WTC11 (cell line): ENCODE results near the gene TCTN3. TPM values are rescaled to one million over a fixed set of nuclear protein-coding genes. Genes with fewer than 3 reads are reported as not detected.
"Not testable (repeated sequence)": the region's sequence is repeated elsewhere in the genome, so short reads cannot be mapped to it uniquely, and the experiment has no call there.

Source experiments
- ATAC-seq: fragments of 200-7000 bp; cut with Tn5 transposase; 2 replicates; pipeline ENCODE4 v1.10.0; 2021; ENCODE audit warnings: mild to moderate bottlenecking, moderate library complexity
- CTCF ChIA-PET: fragments of 300-600 bp; sonication (Branson Sonifier 250); formaldehyde crosslinking; loops from one replicate; lab custom pipeline; 2021; ENCODE audit warnings: antibody characterized with exemption; lab: Charles Lee
- POLR2A ChIA-PET: fragments of 350-600 bp; sonication (Branson Sonifier 250); formaldehyde crosslinking; loops from one replicate; lab custom pipeline; 2021; ENCODE audit warnings: antibody characterized with exemption; lab: Charles Lee
- DNase-seq: peaks from one replicate; pipeline ENCODE4 v3.0.0; 2021; ENCODE audit warnings: low spot score
- H3K27ac Mint-ChIP-seq: 2 replicates; pipeline ENCODE4 v1.8.0; 2021; ENCODE audit warnings: mixed read lengths
- H3K27me3 Mint-ChIP-seq: 2 replicates; pipeline ENCODE4 v1.8.0; 2021; ENCODE audit warnings: low read depth, mild to moderate bottlenecking, moderate library complexity, mixed read lengths
- H3K36me3 Mint-ChIP-seq: 2 replicates; pipeline ENCODE4 v1.8.0; 2021; ENCODE audit warnings: mixed read lengths
- H3K4me1 Mint-ChIP-seq: 2 replicates; pipeline ENCODE4 v1.8.0; 2022; ENCODE audit warnings: mixed read lengths
- H3K4me3 Mint-ChIP-seq: 2 replicates; pipeline ENCODE4 v1.8.0; 2021; ENCODE audit warnings: mild to moderate bottlenecking, moderate library complexity, mixed read lengths
- H3K9me3 Mint-ChIP-seq: 2 replicates; pipeline ENCODE4 v1.8.0; 2021; ENCODE audit warnings: mixed read lengths
- ATF1 ChIP-seq: sonication (generic); formaldehyde crosslinking; IDR thresholded peaks from 2 replicates; pipeline ENCODE4 v1.8.1; 2023; ENCODE audit warnings: mild to moderate bottlenecking, moderate library complexity, missing genetic modification reagents
- FOXJ3 ChIP-seq: sonication (generic); formaldehyde crosslinking; IDR thresholded peaks from 2 replicates; pipeline ENCODE4 v1.9.0; 2021; ENCODE audit warnings: missing genetic modification reagents, mild to moderate bottlenecking, borderline replicate concordance
- FOXP4 ChIP-seq: sonication (generic); formaldehyde crosslinking; IDR thresholded peaks from 2 replicates; pipeline ENCODE4 v1.8.0; 2022; ENCODE audit warnings: mild to moderate bottlenecking, missing genetic modification reagents
- IRF2 ChIP-seq: sonication (generic); formaldehyde crosslinking; IDR thresholded peaks from 2 replicates; pipeline ENCODE4 v1.8.0; 2022; ENCODE audit warnings: low read depth, missing genetic modification reagents, borderline replicate concordance
- NR1H2 ChIP-seq: sonication (generic); formaldehyde crosslinking; IDR thresholded peaks from 2 replicates; pipeline ENCODE4 v1.9.0; 2021; ENCODE audit warnings: mild to moderate bottlenecking, moderate library complexity, missing genetic modification reagents
- SOX15 ChIP-seq: fragments of 250-450 bp; sonication (Bioruptor Pico); IDR thresholded peaks from 2 replicates; pipeline ENCODE4 v1.9.0; 2021; ENCODE audit warnings: mild to moderate bottlenecking
- TEAD4 ChIP-seq: sonication (generic); formaldehyde crosslinking; IDR thresholded peaks from 2 replicates; pipeline ENCODE4 v1.8.0; 2022; ENCODE audit warnings: mild to moderate bottlenecking, missing genetic modification reagents
- ZBTB21 ChIP-seq: sonication (generic); formaldehyde crosslinking; IDR thresholded peaks from 2 replicates; pipeline ENCODE4 v1.8.1; 2023; ENCODE audit warnings: mild to moderate bottlenecking, missing genetic modification reagents, borderline replicate concordance
- ZNF138 ChIP-seq: sonication (generic); formaldehyde crosslinking; conservative IDR thresholded peaks from 2 replicates; pipeline ENCODE4 v1.8.1; 2022; ENCODE audit warnings: mild to moderate bottlenecking, moderate library complexity, missing genetic modification reagents
- total RNA-seq: library from RNA; stranded (reverse); gene quantifications from 3 replicates; pipeline ENCODE4 v1.2.3, GENCODE V29; 2021
- TF ChIP-seq, protein P1 (sequence below): sonication (generic); formaldehyde crosslinking; IDR thresholded peaks from 2 replicates; pipeline ENCODE4 v1.8.0; 2022; ENCODE audit warnings: missing genetic modification reagents
- TF ChIP-seq, protein P2 (sequence below): sonication (generic); formaldehyde crosslinking; conservative IDR thresholded peaks from 2 replicates; pipeline ENCODE4 v1.8.1; 2023; ENCODE audit warnings: mild to moderate bottlenecking, low read depth, missing genetic modification reagents, moderate library complexity
- TF ChIP-seq, protein P3 (sequence below): sonication (generic); formaldehyde crosslinking; IDR thresholded peaks from 2 replicates; pipeline ENCODE4 v1.8.1; 2022; ENCODE audit warnings: mild to moderate bottlenecking, moderate library complexity, missing genetic modification reagents

Gene TCTN3
- total RNA-seq, 1 experiment from 2014 or later, result 26.4 TPM

- CTCF ChIA-PET, result interaction anchor here (1.0 to 1.4 kb wide), 2 partner anchors 35 to 115 kb away, joined by 3 to 6 read pairs; partner anchors contain the start of gene TCTN3
- no peak for DNase-seq
- Mint-ChIP-seq H3K36me3 (peaks cover 21% of the 10 kb centered on the region), H3K4me3 (no peak overlapping the region)
- no peak for ATAC-seq
- no peak for TF ChIP-seq TEAD4 (CRISPR knock-in tag)
- no peak for TF ChIP-seq SOX15
- no peak for TF ChIP-seq ZNF138 (CRISPR knock-in tag)
- TF ChIP-seq, protein P1, sequence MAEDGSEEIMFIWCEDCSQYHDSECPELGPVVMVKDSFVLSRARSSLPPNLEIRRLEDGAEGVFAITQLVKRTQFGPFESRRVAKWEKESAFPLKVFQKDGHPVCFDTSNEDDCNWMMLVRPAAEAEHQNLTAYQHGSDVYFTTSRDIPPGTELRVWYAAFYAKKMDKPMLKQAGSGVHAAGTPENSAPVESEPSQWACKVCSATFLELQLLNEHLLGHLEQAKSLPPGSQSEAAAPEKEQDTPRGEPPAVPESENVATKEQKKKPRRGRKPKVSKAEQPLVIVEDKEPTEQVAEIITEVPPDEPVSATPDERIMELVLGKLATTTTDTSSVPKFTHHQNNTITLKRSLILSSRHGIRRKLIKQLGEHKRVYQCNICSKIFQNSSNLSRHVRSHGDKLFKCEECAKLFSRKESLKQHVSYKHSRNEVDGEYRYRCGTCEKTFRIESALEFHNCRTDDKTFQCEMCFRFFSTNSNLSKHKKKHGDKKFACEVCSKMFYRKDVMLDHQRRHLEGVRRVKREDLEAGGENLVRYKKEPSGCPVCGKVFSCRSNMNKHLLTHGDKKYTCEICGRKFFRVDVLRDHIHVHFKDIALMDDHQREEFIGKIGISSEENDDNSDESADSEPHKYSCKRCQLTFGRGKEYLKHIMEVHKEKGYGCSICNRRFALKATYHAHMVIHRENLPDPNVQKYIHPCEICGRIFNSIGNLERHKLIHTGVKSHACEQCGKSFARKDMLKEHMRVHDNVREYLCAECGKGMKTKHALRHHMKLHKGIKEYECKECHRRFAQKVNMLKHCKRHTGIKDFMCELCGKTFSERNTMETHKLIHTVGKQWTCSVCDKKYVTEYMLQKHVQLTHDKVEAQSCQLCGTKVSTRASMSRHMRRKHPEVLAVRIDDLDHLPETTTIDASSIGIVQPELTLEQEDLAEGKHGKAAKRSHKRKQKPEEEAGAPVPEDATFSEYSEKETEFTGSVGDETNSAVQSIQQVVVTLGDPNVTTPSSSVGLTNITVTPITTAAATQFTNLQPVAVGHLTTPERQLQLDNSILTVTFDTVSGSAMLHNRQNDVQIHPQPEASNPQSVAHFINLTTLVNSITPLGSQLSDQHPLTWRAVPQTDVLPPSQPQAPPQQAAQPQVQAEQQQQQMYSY (CRISPR knock-in tag), result no peak
- TF ChIP-seq, protein P2, sequence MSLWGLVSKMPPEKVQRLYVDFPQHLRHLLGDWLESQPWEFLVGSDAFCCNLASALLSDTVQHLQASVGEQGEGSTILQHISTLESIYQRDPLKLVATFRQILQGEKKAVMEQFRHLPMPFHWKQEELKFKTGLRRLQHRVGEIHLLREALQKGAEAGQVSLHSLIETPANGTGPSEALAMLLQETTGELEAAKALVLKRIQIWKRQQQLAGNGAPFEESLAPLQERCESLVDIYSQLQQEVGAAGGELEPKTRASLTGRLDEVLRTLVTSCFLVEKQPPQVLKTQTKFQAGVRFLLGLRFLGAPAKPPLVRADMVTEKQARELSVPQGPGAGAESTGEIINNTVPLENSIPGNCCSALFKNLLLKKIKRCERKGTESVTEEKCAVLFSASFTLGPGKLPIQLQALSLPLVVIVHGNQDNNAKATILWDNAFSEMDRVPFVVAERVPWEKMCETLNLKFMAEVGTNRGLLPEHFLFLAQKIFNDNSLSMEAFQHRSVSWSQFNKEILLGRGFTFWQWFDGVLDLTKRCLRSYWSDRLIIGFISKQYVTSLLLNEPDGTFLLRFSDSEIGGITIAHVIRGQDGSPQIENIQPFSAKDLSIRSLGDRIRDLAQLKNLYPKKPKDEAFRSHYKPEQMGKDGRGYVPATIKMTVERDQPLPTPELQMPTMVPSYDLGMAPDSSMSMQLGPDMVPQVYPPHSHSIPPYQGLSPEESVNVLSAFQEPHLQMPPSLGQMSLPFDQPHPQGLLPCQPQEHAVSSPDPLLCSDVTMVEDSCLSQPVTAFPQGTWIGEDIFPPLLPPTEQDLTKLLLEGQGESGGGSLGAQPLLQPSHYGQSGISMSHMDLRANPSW (CRISPR knock-in tag), result no peak
- no peak for TF ChIP-seq NR1H2 (CRISPR knock-in tag)
- TF ChIP-seq IRF2, result no peak
- TF ChIP-seq, protein P3, sequence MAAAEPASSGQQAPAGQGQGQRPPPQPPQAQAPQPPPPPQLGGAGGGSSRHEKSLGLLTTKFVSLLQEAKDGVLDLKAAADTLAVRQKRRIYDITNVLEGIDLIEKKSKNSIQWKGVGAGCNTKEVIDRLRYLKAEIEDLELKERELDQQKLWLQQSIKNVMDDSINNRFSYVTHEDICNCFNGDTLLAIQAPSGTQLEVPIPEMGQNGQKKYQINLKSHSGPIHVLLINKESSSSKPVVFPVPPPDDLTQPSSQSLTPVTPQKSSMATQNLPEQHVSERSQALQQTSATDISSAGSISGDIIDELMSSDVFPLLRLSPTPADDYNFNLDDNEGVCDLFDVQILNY (CRISPR knock-in tag), result no peak
- TF ChIP-seq FOXP4 (CRISPR knock-in tag), result no peak
- TF ChIP-seq FOXJ3, result no peak
- no peak for TF ChIP-seq ZBTB21 (CRISPR knock-in tag)
- no peak for TF ChIP-seq ATF1 (CRISPR knock-in tag)
- TF ChIP-seq, all 79 proteins: peak for 0
- peaks cover 10% of the 10 kb centered on the region; the same call in 1 of the 2 replicates for H3K27me3 Mint-ChIP-seq
- no peak overlapping the region for H3K27ac Mint-ChIP-seq
- H3K9me3 Mint-ChIP-seq, result peaks cover 36% of the 10 kb centered on the region
- H3K4me1 Mint-ChIP-seq, result no peaks in the 10 kb centered on the region
- POLR2A ChIA-PET, result no interaction called here
These were observed 34.8 kb upstream of the TCTN3 start for GRCh38 chr10:95728526-95728925.

- POLR2A ChIA-PET, DNase-seq, H3K27me3 Mint-ChIP-seq, H3K27ac Mint-ChIP-seq, ATAC-seq, H3K4me1 Mint-ChIP-seq, CTCF ChIA-PET, H3K36me3 Mint-ChIP-seq, H3K4me3 Mint-ChIP-seq: not testable (repeated sequence)
- peaks cover 11% of the 10 kb centered on the region for H3K9me3 Mint-ChIP-seq
These were observed 28.8 kb upstream of the TCTN3 start for GRCh38 chr10:95722496-95722895.

- H3K4me1 Mint-ChIP-seq, H3K27ac Mint-ChIP-seq, POLR2A ChIA-PET, H3K27me3 Mint-ChIP-seq, H3K36me3 Mint-ChIP-seq, DNase-seq, H3K4me3 Mint-ChIP-seq, ATAC-seq, CTCF ChIA-PET: not testable (repeated sequence)
- H3K9me3 Mint-ChIP-seq, result peaks cover 11% of the 10 kb centered on the region
These were observed 27.0 kb upstream of the TCTN3 start for GRCh38 chr10:95720745-95721144.
